GM12865 (cell line): ENCODE results near the gene NEDD4L.
A peak's percentile ranks its signal among the peaks of the same experiment; 100 is the strongest.

Experiments used
- DNase-seq: peaks from one replicate; pipeline ENCODE4 v3.0.0; 2010; ENCODE audit warnings: low read depth
- H3K4me3 ChIP-seq: 2 replicates; pipeline ENCODE4 v1.5.1; 2011; ENCODE audit warnings: mild to moderate bottlenecking, low read depth, low read length, control low read depth
- CTCF ChIP-seq: IDR thresholded peaks from 2 replicates; pipeline ENCODE4 v1.5.1; 2011; ENCODE audit warnings: low read length, control low read depth, low read depth, inconsistent platforms; ENCODE audit not compliant: insufficient read depth; ENCODE audit errors: missing control alignments

Gene NEDD4L

GRCh38 chr18:58221060-58221725 lies 177.2 kb downstream of the NEDD4L start:
- H3K4me3 ChIP-seq = no peak overlapping the region
- DNase-seq = no peak
- TF ChIP-seq CTCF = no peak

GRCh38 chr18:58222432-58223125 lies 178.6 kb downstream of the NEDD4L start:
- H3K4me3 ChIP-seq = no peak overlapping the region
- no peak for DNase-seq
- TF ChIP-seq CTCF = no peak

- no peak overlapping the region for H3K4me3 ChIP-seq
- DNase-seq = no peak
- no peak for TF ChIP-seq CTCF
Measured at GRCh38 chr18:58223717-58224424, 179.8 kb downstream of the NEDD4L start.

GRCh38 chr18:58224425-58224750 lies 180.4 kb downstream of the NEDD4L start:
- no peak overlapping the region for H3K4me3 ChIP-seq
- TF ChIP-seq CTCF = no peak
- no peak for DNase-seq

- H3K4me3 ChIP-seq = no peak overlapping the region
- peak; percentile 61 for DNase-seq
- TF ChIP-seq CTCF = no peak
Measured at GRCh38 chr18:58225101-58225500, 181.1 kb downstream of the NEDD4L start.

- no peak overlapping the region for H3K4me3 ChIP-seq
- no peak for DNase-seq
- TF ChIP-seq CTCF = no peak
Measured at GRCh38 chr18:58226429-58226828, 182.4 kb downstream of the NEDD4L start.
